Activated naive CD8-positive, alpha-beta T cell (primary cell): ENCODE data around the gene PLAC8.
"Not testable (repeated sequence)": the region's sequence is repeated elsewhere in the genome, so short reads cannot be mapped to it uniquely, and the experiment has no call there.

Experiments
- H3K27ac Mint-ChIP-seq: one replicate; pipeline ENCODE4 v1.8.0; 2021; ENCODE audit warnings: mixed read lengths
- H3K27me3 Mint-ChIP-seq: one replicate; pipeline ENCODE4 v1.8.0; 2021; ENCODE audit warnings: mixed read lengths
- H3K36me3 Mint-ChIP-seq: one replicate; pipeline ENCODE4 v1.8.0; 2021; ENCODE audit warnings: mixed read lengths
- H3K4me1 Mint-ChIP-seq: one replicate; pipeline ENCODE4 v1.8.0; 2021; ENCODE audit warnings: low read depth, mixed read lengths
- H3K4me3 Mint-ChIP-seq: one replicate; pipeline ENCODE4 v1.8.0; 2021; ENCODE audit warnings: mild to moderate bottlenecking, mixed read lengths
- H3K9me3 Mint-ChIP-seq: one replicate; pipeline ENCODE4 v1.8.0; 2021; ENCODE audit warnings: low read depth, mixed read lengths

Gene PLAC8

GRCh38 chr4:83124111-83124780 is 9.7 kb upstream of the PLAC8 start:
- Mint-ChIP-seq H3K27me3 (no peaks in the 10 kb centered on the region), H3K36me3 (no peaks in the 10 kb centered on the region), H3K4me3 (no peak overlapping the region), H3K27ac (no peak overlapping the region), H3K4me1 (peaks cover 17% of the 10 kb centered on the region), H3K9me3 (peaks cover 3% of the 10 kb centered on the region)

GRCh38 chr4:83121246-83121645 is 6.7 kb upstream of the PLAC8 start:
- H3K4me3 Mint-ChIP-seq = no peak overlapping the region
- H3K27ac Mint-ChIP-seq = no peak overlapping the region
- no peaks in the 10 kb centered on the region for H3K27me3 Mint-ChIP-seq
- peaks cover 3% of the 10 kb centered on the region for H3K9me3 Mint-ChIP-seq
- peaks cover 20% of the 10 kb centered on the region for H3K4me1 Mint-ChIP-seq
- no peaks in the 10 kb centered on the region for H3K36me3 Mint-ChIP-seq

- H3K4me3 Mint-ChIP-seq = no peak overlapping the region
- H3K27ac Mint-ChIP-seq = no peak overlapping the region
- H3K9me3 Mint-ChIP-seq = peaks cover 3% of the 10 kb centered on the region
- H3K36me3 Mint-ChIP-seq = no peaks in the 10 kb centered on the region
- peaks cover 32% of the 10 kb centered on the region for H3K4me1 Mint-ChIP-seq
- H3K27me3 Mint-ChIP-seq = no peaks in the 10 kb centered on the region
Observed at GRCh38 chr4:83118869-83119268, 4.3 kb upstream of the PLAC8 start.

- Mint-ChIP-seq H3K4me3 (no peak overlapping the region), H3K36me3 (peaks cover under 1% of the 10 kb centered on the region), H3K27me3 (no peaks in the 10 kb centered on the region), H3K4me1 (peaks cover 53% of the 10 kb centered on the region), H3K27ac (peak overlapping the region; percentile 96), H3K9me3 (no peaks in the 10 kb centered on the region)
Observed at GRCh38 chr4:83115656-83116285, 1.2 kb upstream of the PLAC8 start.

- Mint-ChIP-seq H3K27ac (peak overlapping the region; percentile 96), H3K9me3 (no peaks in the 10 kb centered on the region), H3K27me3 (no peaks in the 10 kb centered on the region), H3K4me1 (peaks cover 60% of the 10 kb centered on the region), H3K4me3 (peak overlapping the region; percentile 94), H3K36me3 (peaks cover 3% of the 10 kb centered on the region)
Observed at GRCh38 chr4:83115000-83115399, 471 bp upstream of the PLAC8 start.

- peaks cover 59% of the 10 kb centered on the region for H3K4me1 Mint-ChIP-seq
- peak overlapping the region; percentile 96 for H3K27ac Mint-ChIP-seq
- H3K9me3 Mint-ChIP-seq = no peaks in the 10 kb centered on the region
- peak overlapping the region; percentile 94 for H3K4me3 Mint-ChIP-seq
- no peaks in the 10 kb centered on the region for H3K27me3 Mint-ChIP-seq
- H3K36me3 Mint-ChIP-seq = peaks cover 3% of the 10 kb centered on the region
Observed at GRCh38 chr4:83113429-83113786, 1.1 kb downstream of the PLAC8 start.

- Mint-ChIP-seq H3K27ac (peak overlapping the region; percentile 96), H3K9me3 (no peaks in the 10 kb centered on the region), H3K4me3 (peak overlapping the region; percentile 94), H3K4me1 (peaks cover 59% of the 10 kb centered on the region), H3K27me3 (no peaks in the 10 kb centered on the region), H3K36me3 (peaks cover 3% of the 10 kb centered on the region)
Observed at GRCh38 chr4:83112678-83113428, 1.7 kb downstream of the PLAC8 start.

- Mint-ChIP-seq H3K9me3 (no peaks in the 10 kb centered on the region), H3K27me3 (no peaks in the 10 kb centered on the region), H3K27ac (peak overlapping the region; percentile 96), H3K4me3 (peak overlapping the region; percentile 94), H3K36me3 (peaks cover 3% of the 10 kb centered on the region), H3K4me1 (peaks cover 63% of the 10 kb centered on the region)
Observed at GRCh38 chr4:83112231-83112630, 2.3 kb downstream of the PLAC8 start.

- H3K27me3 Mint-ChIP-seq, H3K9me3 Mint-ChIP-seq, H3K36me3 Mint-ChIP-seq: not testable (repeated sequence)
- Mint-ChIP-seq H3K27ac (peak overlapping the region; percentile 96), H3K4me1 (peaks cover 63% of the 10 kb centered on the region), H3K4me3 (peak overlapping the region; percentile 85)
Observed at GRCh38 chr4:83111751-83112141, 2.8 kb downstream of the PLAC8 start.

GRCh38 chr4:83110970-83111750 is 3.4 kb downstream of the PLAC8 start:
- peaks cover 3% of the 10 kb centered on the region for H3K36me3 Mint-ChIP-seq
- H3K4me1 Mint-ChIP-seq = peaks cover 68% of the 10 kb centered on the region
- no peaks in the 10 kb centered on the region for H3K27me3 Mint-ChIP-seq
- no peaks in the 10 kb centered on the region for H3K9me3 Mint-ChIP-seq
- H3K4me3 Mint-ChIP-seq = peak overlapping the region; percentile 94
- H3K27ac Mint-ChIP-seq = peak overlapping the region; percentile 99

GRCh38 chr4:83110223-83110945 is 4.1 kb downstream of the PLAC8 start:
- no peaks in the 10 kb centered on the region for H3K9me3 Mint-ChIP-seq
- peak overlapping the region; percentile 99 for H3K27ac Mint-ChIP-seq
- peaks cover 65% of the 10 kb centered on the region for H3K4me1 Mint-ChIP-seq
- peak overlapping the region; percentile 94 for H3K4me3 Mint-ChIP-seq
- no peaks in the 10 kb centered on the region for H3K27me3 Mint-ChIP-seq
- H3K36me3 Mint-ChIP-seq = peaks cover 5% of the 10 kb centered on the region

- Mint-ChIP-seq H3K27me3 (no peaks in the 10 kb centered on the region), H3K36me3 (peaks cover 11% of the 10 kb centered on the region), H3K27ac (peak overlapping the region; percentile 100), H3K4me1 (peaks cover 65% of the 10 kb centered on the region), H3K4me3 (peak overlapping the region; percentile 97), H3K9me3 (no peaks in the 10 kb centered on the region)
Observed at GRCh38 chr4:83109480-83110222, 4.9 kb downstream of the PLAC8 start.

- H3K36me3 Mint-ChIP-seq = peaks cover 15% of the 10 kb centered on the region
- peaks cover 62% of the 10 kb centered on the region for H3K4me1 Mint-ChIP-seq
- no peaks in the 10 kb centered on the region for H3K9me3 Mint-ChIP-seq
- H3K4me3 Mint-ChIP-seq = peak overlapping the region; percentile 97
- H3K27ac Mint-ChIP-seq = peak overlapping the region; percentile 100
- H3K27me3 Mint-ChIP-seq = no peaks in the 10 kb centered on the region
Observed at GRCh38 chr4:83108101-83108861, 6.2 kb downstream of the PLAC8 start.
